Vagina (tissue), 2 donors: ENCODE results near the gene CRLF1. TPM values are rescaled to one million over a fixed set of nuclear protein-coding genes. Genes with fewer than 3 reads are reported as not detected.
A peak's percentile ranks its signal among the peaks of the same experiment; 100 is the strongest.

ENCODE experiments used
- DNase-seq, 2 donors: peaks; one replicate each; pipeline ENCODE4 v3.0.0-alpha.2; 2017; ENCODE audit errors: extremely low spot score in 2 of 2
- H3K27ac ChIP-seq: fragments of 200-600 bp; sonication (generic); one replicate; pipeline ENCODE4 v1.5.1; 2019
- H3K27me3 ChIP-seq: fragments of 200-600 bp; sonication (generic); one replicate; pipeline ENCODE4 v1.5.1; 2019
- H3K36me3 ChIP-seq, 2 donors: fragments of 200-600 bp; sonication (generic); one replicate each; pipeline ENCODE4 v1.5.1; 2017 to 2019
- H3K4me1 ChIP-seq: fragments of 200-600 bp; sonication (generic); one replicate; pipeline ENCODE4 v1.5.1; 2019
- H3K4me3 ChIP-seq, 2 donors: fragments of 200-600 bp; sonication (generic); 1 replicate in 1 of 2; 2 replicates in 1 of 2; pipeline ENCODE4 v1.5.1; 2016 to 2019
- H3K9me3 ChIP-seq: fragments of 200-600 bp; sonication (generic); one replicate; pipeline ENCODE4 v1.5.1; 2019
- CTCF ChIP-seq, 3 experiments: fragments of 450-650 bp in 2 of 3; fragments of 200-600 bp in 1 of 3; sonication (generic) in 1 of 3; IDR thresholded peaks; one replicate each; pipeline ENCODE4 v1.5.1; 2017 to 2019; ENCODE audit warnings: antibody characterized with exemption in 3 of 3, mild to moderate bottlenecking in 2 of 3, moderate library complexity in 2 of 3
- POLR2A ChIP-seq, 2 donors: fragments of 450-650 bp; IDR thresholded peaks; one replicate each; pipeline ENCODE4 v1.6.1; 2017; ENCODE audit warnings: antibody characterized with exemption in 2 of 2, mild to moderate bottlenecking in 2 of 2, moderate library complexity in 2 of 2
- POLR2AphosphoS5 ChIP-seq, 2 donors: sonication (generic); formaldehyde crosslinking; IDR thresholded peaks; one replicate each; pipeline ENCODE4 v1.9.0; 2017; ENCODE audit warnings: antibody characterized with exemption in 2 of 2, mild to moderate bottlenecking in 2 of 2, low read depth in 1 of 2; ENCODE audit not compliant: insufficient read depth in 1 of 2
- intact Hi-C: fragments of 100-400 bp; cut with DNase I; formaldehyde crosslinking; loops from one replicate; pipeline ENCODE4 v1.15.1; 2023
- total RNA-seq: library from RNA; depleted of rRNA; stranded (reverse); fragments of >200 nt; gene quantifications from one replicate; pipeline ENCODE4 v1.2.3, GENCODE V29; 2016

The CRLF1 gene
- total RNA-seq, 1 donor from 2014 or later = 15.2 TPM

GRCh38 chr19:18591735-18592385, 14.7 kb downstream of the CRLF1 start:
- peak overlapping the region; percentile 52 for H3K27ac ChIP-seq
- H3K4me1 ChIP-seq = peaks cover 51% of the 10 kb centered on the region
- no peak overlapping the region for H3K4me3 ChIP-seq
- no peaks in the 10 kb centered on the region for H3K9me3 ChIP-seq
- H3K36me3 ChIP-seq = peaks cover 0 to 8% of the 10 kb centered on the region in 2 donors
- no peaks in the 10 kb centered on the region for H3K27me3 ChIP-seq
- intact Hi-C loops = loop anchor here (5.0 to 10.0 kb wide), 3 partner anchors 83 to 260 kb away; no protein-coding TSS in a partner anchor
- TF ChIP-seq POLR2A (IDR thresholded peaks at IDR 0.05) (no peak), POLR2AphosphoS5 (IDR thresholded peaks at IDR 0.05; ENCODE audit: insufficient read depth in 1 of 2, low read depth in 1 of 2) (peak in 1 of 2 donors; percentile 31)
- no peak for DNase-seq

- Histone ChIP-seq H3K4me3 (peak overlapping the region in 1 of 2 donors; percentile 72), H3K36me3 (peaks cover 0 to 8% of the 10 kb centered on the region in 2 donors), H3K27me3 (no peaks in the 10 kb centered on the region), H3K4me1 (peaks cover 51% of the 10 kb centered on the region), H3K9me3 (no peaks in the 10 kb centered on the region), H3K27ac (peak overlapping the region; percentile 88)
- TF ChIP-seq POLR2AphosphoS5 (IDR thresholded peaks at IDR 0.05; ENCODE audit: insufficient read depth in 1 of 2, low read depth in 1 of 2) (peak in 1 of 2 donors; percentile 3), POLR2A (IDR thresholded peaks at IDR 0.05) (no peak)
- DNase-seq = no peak
- intact Hi-C loops = loop anchor here (5.0 to 10.0 kb wide), 3 partner anchors 84 to 262 kb away; no protein-coding TSS in a partner anchor
Observed at GRCh38 chr19:18590273-18591272, 16.0 kb downstream of the CRLF1 start.

- peaks cover 44% of the 10 kb centered on the region for H3K4me1 ChIP-seq
- no peak for DNase-seq
- peaks cover 0 to 8% of the 10 kb centered on the region in 2 donors for H3K36me3 ChIP-seq
- H3K9me3 ChIP-seq = no peaks in the 10 kb centered on the region
- intact Hi-C loops = loop anchor here (5.0 to 10.0 kb wide), 3 partner anchors 85 to 263 kb away; no protein-coding TSS in a partner anchor
- TF ChIP-seq CTCF (IDR thresholded peaks at IDR 0.05) (no peak), POLR2AphosphoS5 (IDR thresholded peaks at IDR 0.05; ENCODE audit: insufficient read depth in 1 of 2, low read depth in 1 of 2) (peak in 1 of 2 donors; percentile 46)
- H3K4me3 ChIP-seq = peak overlapping the region; percentile 72 to 79
- H3K27ac ChIP-seq = peak overlapping the region; percentile 88
- no peaks in the 10 kb centered on the region for H3K27me3 ChIP-seq
Observed at GRCh38 chr19:18589380-18590272, 17.0 kb downstream of the CRLF1 start.

- peaks cover 0 to 8% of the 10 kb centered on the region in 2 donors for H3K36me3 ChIP-seq
- intact Hi-C loops = no loop called here
- TF ChIP-seq POLR2AphosphoS5 (IDR thresholded peaks at IDR 0.05; ENCODE audit: insufficient read depth in 1 of 2, low read depth in 1 of 2) (peak in 1 of 2 donors; percentile 64), POLR2A (IDR thresholded peaks at IDR 0.05) (peak in 1 of 2 donors; percentile 22), CTCF (IDR thresholded peaks at IDR 0.05) (peak; percentile 67 to 96 (median 89))
- H3K4me1 ChIP-seq = peaks cover 35% of the 10 kb centered on the region
- H3K27ac ChIP-seq = peak within 1 kb of the TSS; percentile 88
- peak in 1 of 2 donors; percentile 85 for DNase-seq
- H3K9me3 ChIP-seq = no peaks in the 10 kb centered on the region
- no peaks in the 10 kb centered on the region for H3K27me3 ChIP-seq
- peak within 1 kb of the TSS; percentile 72 to 79 for H3K4me3 ChIP-seq
Observed at GRCh38 chr19:18588611-18589379, 17.8 kb downstream of the CRLF1 start, which contains the start of gene REX1BD. TSS of gene REX1BD (plus strand) at chr19:18588798. CDS start at chr19:18588802, 4 bp downstream.
